ENCODE measurements around the gene SLC6A8.
"Not testable (repeated sequence)": the region's sequence is repeated elsewhere in the genome, so short reads cannot be mapped to it uniquely, and the experiment has no call there.

Gene SLC6A8

GRCh38 chrX:153674219-153674851, 13.4 kb upstream of the SLC6A8 start:
- Histone ChIP-seq H3K27ac (ENCODE audit: low read length) (no peak overlapping the region), H3K4me1 (ENCODE audit: insufficient read depth, low read length) (no peaks in the 10 kb centered on the region)
- TF ChIP-seq EZH2 (IDR thresholded peaks at IDR 0.05; ENCODE audit: borderline replicate concordance, low read depth, low read length, severe bottlenecking) (no peak), CTCF (IDR thresholded peaks at IDR 0.05; ENCODE audit: borderline replicate concordance, extremely low read depth, low read length, poor library complexity, severe bottlenecking) (no peak)

GRCh38 chrX:153681175-153681574, 6.6 kb upstream of the SLC6A8 start:
- H3K79me2 ChIP-seq (ENCODE audit: insufficient read depth, low read length): no peaks in the 10 kb centered on the region

More at GRCh38 chrX:153674219-153674851, 13.4 kb upstream of the SLC6A8 start:
- Histone ChIP-seq H2AFZ (ENCODE audit: low read depth, low read length) (no peak overlapping the region), H3K79me2 (ENCODE audit: insufficient read depth, low read length) (no peaks in the 10 kb centered on the region), H3K9ac (ENCODE audit: low read depth, low read length) (no peak overlapping the region), H3K4me2 (ENCODE audit: insufficient read depth, low read length) (no peak overlapping the region), H3K27me3 (ENCODE audit: insufficient read depth, low read length, poor library complexity) (no peaks in the 10 kb centered on the region), H3K9me3 (ENCODE audit: insufficient read depth, low read length, severe bottlenecking) (no peaks in the 10 kb centered on the region), H4K20me1 (ENCODE audit: insufficient read depth, low read length) (no peaks in the 10 kb centered on the region), H3K36me3 (ENCODE audit: insufficient read depth, low read length) (no peaks in the 10 kb centered on the region), H3K4me3 (ENCODE audit: low read depth in 1 of 2, low read length in 2 of 2) (no peak overlapping the region)
- ATAC-seq (ENCODE audit: insufficient read depth, low read depth) (no peak), DNase-seq (no peak)

GRCh38 chrX:153683486-153683885, 4.2 kb upstream of the SLC6A8 start:
- H3K9me3 ChIP-seq (ENCODE audit: insufficient read depth, low read length, severe bottlenecking); H4K20me1 ChIP-seq (ENCODE audit: insufficient read depth, low read length); H3K79me2 ChIP-seq (ENCODE audit: insufficient read depth, low read length): not testable (repeated sequence)

More at GRCh38 chrX:153681175-153681574, 6.6 kb upstream of the SLC6A8 start:
- no peaks in the 10 kb centered on the region for H3K36me3 ChIP-seq (ENCODE audit: insufficient read depth, low read length)
- H3K4me3 ChIP-seq (ENCODE audit: low read depth in 1 of 2, low read length in 2 of 2): no peak overlapping the region
- no peak overlapping the region for H3K4me2 ChIP-seq (ENCODE audit: insufficient read depth, low read length)
- no peak for ATAC-seq (ENCODE audit: insufficient read depth, low read depth)
- no peak overlapping the region for H2AFZ ChIP-seq (ENCODE audit: low read depth, low read length)
- no peaks in the 10 kb centered on the region for H3K4me1 ChIP-seq (ENCODE audit: insufficient read depth, low read length)
- no peaks in the 10 kb centered on the region for H4K20me1 ChIP-seq (ENCODE audit: insufficient read depth, low read length)
- no peak for DNase-seq
- no peak overlapping the region for H3K27ac ChIP-seq (ENCODE audit: low read length)
- no peak for TF ChIP-seq EZH2 (IDR thresholded peaks at IDR 0.05; ENCODE audit: borderline replicate concordance, low read depth, low read length, severe bottlenecking)
- no peak for TF ChIP-seq CTCF (IDR thresholded peaks at IDR 0.05; ENCODE audit: borderline replicate concordance, extremely low read depth, low read length, poor library complexity, severe bottlenecking)
- H3K9me3 ChIP-seq (ENCODE audit: insufficient read depth, low read length, severe bottlenecking): no peaks in the 10 kb centered on the region
- no peak overlapping the region for H3K9ac ChIP-seq (ENCODE audit: low read depth, low read length)
- no peaks in the 10 kb centered on the region for H3K27me3 ChIP-seq (ENCODE audit: insufficient read depth, low read length, poor library complexity)

GRCh38 chrX:153684467-153685155, 3.1 kb upstream of the SLC6A8 start:
- Histone ChIP-seq H3K9ac (ENCODE audit: low read depth, low read length) (no peak overlapping the region), H3K36me3 (ENCODE audit: insufficient read depth, low read length) (no peaks in the 10 kb centered on the region), H3K27ac (ENCODE audit: low read length) (no peak overlapping the region)

More at GRCh38 chrX:153683486-153683885, 4.2 kb upstream of the SLC6A8 start:
- not testable (repeated sequence) for DNase-seq; H3K27ac ChIP-seq (ENCODE audit: low read length); H3K36me3 ChIP-seq (ENCODE audit: insufficient read depth, low read length); ATAC-seq (ENCODE audit: insufficient read depth, low read depth); H3K4me2 ChIP-seq (ENCODE audit: insufficient read depth, low read length); H3K27me3 ChIP-seq (ENCODE audit: insufficient read depth, low read length, poor library complexity); H3K4me3 ChIP-seq (ENCODE audit: low read depth in 1 of 2, low read length in 2 of 2); H3K9ac ChIP-seq (ENCODE audit: low read depth, low read length); H2AFZ ChIP-seq (ENCODE audit: low read depth, low read length); H3K4me1 ChIP-seq (ENCODE audit: insufficient read depth, low read length)

More at GRCh38 chrX:153684467-153685155, 3.1 kb upstream of the SLC6A8 start:
- Histone ChIP-seq H3K27me3 (ENCODE audit: insufficient read depth, low read length, poor library complexity) (no peaks in the 10 kb centered on the region), H3K4me1 (ENCODE audit: insufficient read depth, low read length) (peaks cover 6% of the 10 kb centered on the region), H3K9me3 (ENCODE audit: insufficient read depth, low read length, severe bottlenecking) (no peaks in the 10 kb centered on the region), H3K79me2 (ENCODE audit: insufficient read depth, low read length) (no peaks in the 10 kb centered on the region), H3K4me2 (ENCODE audit: insufficient read depth, low read length) (no peak overlapping the region), H2AFZ (ENCODE audit: low read depth, low read length) (no peak overlapping the region), H3K4me3 (ENCODE audit: low read depth in 1 of 2, low read length in 2 of 2) (no peak overlapping the region), H4K20me1 (ENCODE audit: insufficient read depth, low read length) (no peaks in the 10 kb centered on the region)
- TF ChIP-seq EZH2 (IDR thresholded peaks at IDR 0.05; ENCODE audit: borderline replicate concordance, low read depth, low read length, severe bottlenecking): no peak
- ATAC-seq (ENCODE audit: insufficient read depth, low read depth) (no peak), DNase-seq (no peak)

All from DND-41 (cell line).